T-helper 2 cell (primary cell): ENCODE results near the gene DGKD.

Source experiments
- DNase-seq, 5 experiments: peaks; one replicate each; pipeline versions ENCODE4 v3.0.0 to v3.0.0-alpha.2; 2012 to 2022

The DGKD gene

GRCh38 chr2:233503947-233504637, 149.8 kb downstream of the DGKD start:
- DNase-seq: peak in 1 of 5 experiments; percentile 21

- DNase-seq: no peak
These were observed 159.8 kb downstream of the DGKD start for GRCh38 chr2:233513953-233514655.

- no peak for DNase-seq
These were observed 165.7 kb downstream of the DGKD start for GRCh38 chr2:233519787-233520611.
